ENCODE results near the gene KAZN.

DNA sequence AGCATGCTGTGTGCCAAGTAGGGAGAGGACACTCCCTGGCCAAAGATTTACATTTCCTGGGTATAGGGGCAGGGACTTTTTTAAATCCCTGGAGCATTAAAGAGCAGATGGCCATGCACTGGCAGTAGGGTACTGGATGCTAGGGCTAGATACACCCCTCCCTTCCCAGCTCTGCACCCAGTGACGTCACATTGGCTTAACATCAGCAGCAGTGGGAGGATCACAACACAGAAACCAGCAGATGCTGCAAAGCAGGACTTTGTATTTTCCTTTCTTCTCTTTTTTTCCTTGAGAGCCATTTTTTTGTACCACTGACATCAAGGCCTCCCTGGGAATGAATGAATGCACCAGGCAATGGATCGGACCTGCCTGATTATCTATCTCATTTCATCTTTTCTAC is 243.0 kb downstream of the KAZN start:
- TF ChIP-seq ZNF8 (CRISPR knock-in tag; IDR thresholded peaks at IDR 0.05) (no peak), ESRRG (CRISPR knock-in tag; IDR thresholded peaks at IDR 0.05) (no peak), TOX (CRISPR knock-in tag; IDR thresholded peaks at IDR 0.05; ENCODE audit: borderline replicate concordance) (no peak), RARB (CRISPR knock-in tag; IDR thresholded peaks at IDR 0.05) (no peak), BACH2 (CRISPR knock-in tag; IDR thresholded peaks at IDR 0.05; ENCODE audit: borderline replicate concordance) (no peak), CSDC2 (CRISPR knock-in tag; IDR thresholded peaks at IDR 0.05) (no peak), ZFP30 (CRISPR knock-in tag; IDR thresholded peaks at IDR 0.05) (no peak), ZFP3 (CRISPR knock-in tag; IDR thresholded peaks at IDR 0.05) (no peak)
- TF ChIP-seq, protein P1, sequence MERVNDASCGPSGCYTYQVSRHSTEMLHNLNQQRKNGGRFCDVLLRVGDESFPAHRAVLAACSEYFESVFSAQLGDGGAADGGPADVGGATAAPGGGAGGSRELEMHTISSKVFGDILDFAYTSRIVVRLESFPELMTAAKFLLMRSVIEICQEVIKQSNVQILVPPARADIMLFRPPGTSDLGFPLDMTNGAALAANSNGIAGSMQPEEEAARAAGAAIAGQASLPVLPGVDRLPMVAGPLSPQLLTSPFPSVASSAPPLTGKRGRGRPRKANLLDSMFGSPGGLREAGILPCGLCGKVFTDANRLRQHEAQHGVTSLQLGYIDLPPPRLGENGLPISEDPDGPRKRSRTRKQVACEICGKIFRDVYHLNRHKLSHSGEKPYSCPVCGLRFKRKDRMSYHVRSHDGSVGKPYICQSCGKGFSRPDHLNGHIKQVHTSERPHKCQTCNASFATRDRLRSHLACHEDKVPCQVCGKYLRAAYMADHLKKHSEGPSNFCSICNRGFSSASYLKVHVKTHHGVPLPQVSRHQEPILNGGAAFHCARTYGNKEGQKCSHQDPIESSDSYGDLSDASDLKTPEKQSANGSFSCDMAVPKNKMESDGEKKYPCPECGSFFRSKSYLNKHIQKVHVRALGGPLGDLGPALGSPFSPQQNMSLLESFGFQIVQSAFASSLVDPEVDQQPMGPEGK (CRISPR knock-in tag; IDR thresholded peaks at IDR 0.05; ENCODE audit: borderline replicate concordance): no peak
